Measurements from ENCODE around the gene PTCH2. TPM values are rescaled to one million over a fixed set of nuclear protein-coding genes. Genes with fewer than 3 reads are reported as not detected.

Gene PTCH2
- total RNA-seq, 1 donor from 2014 or later, result 0.51 TPM

DNA sequence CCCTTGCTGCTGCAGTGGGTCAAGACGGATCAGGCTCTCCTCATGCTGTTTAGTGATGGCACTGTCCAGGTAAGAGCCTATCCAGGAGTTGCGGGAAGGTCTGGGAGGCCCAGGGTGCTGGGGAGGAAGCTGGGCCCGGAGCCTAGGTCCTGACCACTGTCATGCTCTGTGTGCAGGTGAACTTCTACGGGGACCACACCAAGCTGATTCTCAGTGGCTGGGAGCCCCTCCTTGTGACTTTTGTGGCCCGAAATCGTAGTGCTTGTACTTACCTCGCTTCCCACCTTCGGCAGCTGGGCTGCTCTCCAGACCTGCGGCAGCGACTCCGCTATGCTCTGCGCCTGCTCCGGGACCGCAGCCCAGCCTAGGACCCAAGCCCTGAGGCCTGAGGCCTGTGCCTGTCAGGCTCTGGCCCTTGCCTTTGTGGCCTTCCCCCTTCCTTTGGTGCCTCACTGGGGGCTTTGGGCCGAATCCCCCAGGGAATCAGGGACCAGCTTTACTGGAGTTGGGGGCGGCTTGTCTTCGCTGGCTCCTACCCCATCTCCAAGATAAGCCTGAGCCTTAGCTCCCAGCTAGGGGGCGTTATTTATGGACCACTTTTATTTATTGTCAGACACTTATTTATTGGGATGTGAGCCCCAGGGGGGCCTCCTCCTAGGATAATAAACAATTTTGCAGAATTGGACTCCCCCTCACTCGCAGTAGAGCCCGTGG, 37.6 kb downstream of the PTCH2 start:
- H3K4me3 Mint-ChIP-seq (ENCODE audit: unreplicated experiment), result peak overlapping the region; percentile 69
- TF ChIP-seq, protein P1, sequence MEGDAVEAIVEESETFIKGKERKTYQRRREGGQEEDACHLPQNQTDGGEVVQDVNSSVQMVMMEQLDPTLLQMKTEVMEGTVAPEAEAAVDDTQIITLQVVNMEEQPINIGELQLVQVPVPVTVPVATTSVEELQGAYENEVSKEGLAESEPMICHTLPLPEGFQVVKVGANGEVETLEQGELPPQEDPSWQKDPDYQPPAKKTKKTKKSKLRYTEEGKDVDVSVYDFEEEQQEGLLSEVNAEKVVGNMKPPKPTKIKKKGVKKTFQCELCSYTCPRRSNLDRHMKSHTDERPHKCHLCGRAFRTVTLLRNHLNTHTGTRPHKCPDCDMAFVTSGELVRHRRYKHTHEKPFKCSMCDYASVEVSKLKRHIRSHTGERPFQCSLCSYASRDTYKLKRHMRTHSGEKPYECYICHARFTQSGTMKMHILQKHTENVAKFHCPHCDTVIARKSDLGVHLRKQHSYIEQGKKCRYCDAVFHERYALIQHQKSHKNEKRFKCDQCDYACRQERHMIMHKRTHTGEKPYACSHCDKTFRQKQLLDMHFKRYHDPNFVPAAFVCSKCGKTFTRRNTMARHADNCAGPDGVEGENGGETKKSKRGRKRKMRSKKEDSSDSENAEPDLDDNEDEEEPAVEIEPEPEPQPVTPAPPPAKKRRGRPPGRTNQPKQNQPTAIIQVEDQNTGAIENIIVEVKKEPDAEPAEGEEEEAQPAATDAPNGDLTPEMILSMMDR (IDR thresholded peaks at IDR 0.05; ENCODE audit: unreplicated experiment), result no peak
- H3K4me1 Mint-ChIP-seq (ENCODE audit: unreplicated experiment), result peaks cover 53% of the 10 kb centered on the region
- H3K9me3 Mint-ChIP-seq (ENCODE audit: unreplicated experiment), result no peaks in the 10 kb centered on the region
- peak overlapping the region; percentile 36 for H3K27ac Mint-ChIP-seq (ENCODE audit: unreplicated experiment)
- no peak for DNase-seq (ENCODE audit: low spot score)
- peaks cover 23% of the 10 kb centered on the region for H3K36me3 Mint-ChIP-seq (ENCODE audit: low read depth, unreplicated experiment)
- peaks cover 35% of the 10 kb centered on the region for H3K27me3 Mint-ChIP-seq (ENCODE audit: unreplicated experiment)

DNA sequence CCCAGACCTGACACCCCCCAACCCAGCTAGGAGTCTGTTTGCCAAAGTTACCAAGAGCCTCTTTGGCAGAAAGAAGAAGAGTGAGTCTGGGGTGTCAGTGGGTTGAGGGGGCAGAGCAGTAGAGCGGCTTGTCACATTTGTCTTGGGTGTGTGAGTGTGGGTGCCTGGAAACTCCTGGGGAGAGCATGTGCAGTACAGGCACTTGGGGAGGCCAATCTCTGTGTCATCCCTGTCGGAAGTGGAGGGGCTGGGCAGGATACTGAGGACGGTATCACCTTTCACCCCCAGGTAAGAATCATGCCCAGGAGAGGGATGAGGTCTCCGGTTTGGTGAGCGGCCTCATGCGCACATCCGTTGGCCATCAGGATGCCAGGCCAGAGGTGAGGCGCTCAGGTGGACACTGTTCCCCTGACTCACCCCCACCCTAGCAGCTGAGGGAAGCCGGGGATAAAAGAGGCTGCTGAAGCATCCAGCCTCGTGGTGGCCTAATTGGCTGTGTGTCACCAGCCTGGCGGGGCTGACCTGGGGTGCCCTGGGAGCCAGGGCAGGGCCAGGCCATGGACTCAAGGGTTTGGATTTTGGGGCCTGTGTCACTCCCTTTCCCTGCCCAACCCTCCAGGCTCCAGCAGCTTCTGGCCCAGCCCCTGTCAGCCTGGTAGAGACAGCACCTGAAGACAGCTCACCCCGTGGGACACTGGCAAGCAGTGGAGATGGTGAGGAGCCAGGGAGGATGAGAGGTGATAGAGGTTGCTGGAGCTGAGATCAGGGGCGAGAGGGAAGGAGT, 39.5 kb downstream of the PTCH2 start:
- Mint-ChIP-seq H3K36me3 (ENCODE audit: low read depth, unreplicated experiment) (peaks cover 23% of the 10 kb centered on the region), H3K27ac (ENCODE audit: unreplicated experiment) (no peak overlapping the region), H3K4me1 (ENCODE audit: unreplicated experiment) (peaks cover 42% of the 10 kb centered on the region), H3K27me3 (ENCODE audit: unreplicated experiment) (peaks cover 25% of the 10 kb centered on the region), H3K4me3 (ENCODE audit: unreplicated experiment) (peak overlapping the region; percentile 43), H3K9me3 (ENCODE audit: unreplicated experiment) (no peaks in the 10 kb centered on the region)
- DNase-seq (ENCODE audit: low spot score), result no peak
- TF ChIP-seq, protein P1 (IDR thresholded peaks at IDR 0.05; ENCODE audit: unreplicated experiment), result no peak

DNA sequence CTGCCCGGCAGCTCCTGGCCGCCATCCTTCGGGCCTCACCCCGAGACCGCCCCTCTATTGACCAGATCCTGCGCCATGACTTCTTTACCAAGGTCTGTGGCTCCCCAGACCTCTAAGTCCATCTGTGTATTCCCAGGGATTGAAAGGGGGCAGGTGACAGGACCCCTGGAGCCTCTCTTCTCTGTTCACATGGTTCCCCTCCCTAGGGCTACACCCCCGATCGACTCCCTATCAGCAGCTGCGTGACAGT, 40.1 kb downstream of the PTCH2 start:
- Mint-ChIP-seq H3K27ac (ENCODE audit: unreplicated experiment) (no peak overlapping the region), H3K36me3 (ENCODE audit: low read depth, unreplicated experiment) (peaks cover 23% of the 10 kb centered on the region), H3K4me1 (ENCODE audit: unreplicated experiment) (peaks cover 37% of the 10 kb centered on the region), H3K9me3 (ENCODE audit: unreplicated experiment) (no peaks in the 10 kb centered on the region), H3K4me3 (ENCODE audit: unreplicated experiment) (peak overlapping the region; percentile 43), H3K27me3 (ENCODE audit: unreplicated experiment) (peaks cover 23% of the 10 kb centered on the region)
- TF ChIP-seq, protein P1 (IDR thresholded peaks at IDR 0.05; ENCODE audit: unreplicated experiment), result no peak
- no peak for DNase-seq (ENCODE audit: low spot score)

DNA sequence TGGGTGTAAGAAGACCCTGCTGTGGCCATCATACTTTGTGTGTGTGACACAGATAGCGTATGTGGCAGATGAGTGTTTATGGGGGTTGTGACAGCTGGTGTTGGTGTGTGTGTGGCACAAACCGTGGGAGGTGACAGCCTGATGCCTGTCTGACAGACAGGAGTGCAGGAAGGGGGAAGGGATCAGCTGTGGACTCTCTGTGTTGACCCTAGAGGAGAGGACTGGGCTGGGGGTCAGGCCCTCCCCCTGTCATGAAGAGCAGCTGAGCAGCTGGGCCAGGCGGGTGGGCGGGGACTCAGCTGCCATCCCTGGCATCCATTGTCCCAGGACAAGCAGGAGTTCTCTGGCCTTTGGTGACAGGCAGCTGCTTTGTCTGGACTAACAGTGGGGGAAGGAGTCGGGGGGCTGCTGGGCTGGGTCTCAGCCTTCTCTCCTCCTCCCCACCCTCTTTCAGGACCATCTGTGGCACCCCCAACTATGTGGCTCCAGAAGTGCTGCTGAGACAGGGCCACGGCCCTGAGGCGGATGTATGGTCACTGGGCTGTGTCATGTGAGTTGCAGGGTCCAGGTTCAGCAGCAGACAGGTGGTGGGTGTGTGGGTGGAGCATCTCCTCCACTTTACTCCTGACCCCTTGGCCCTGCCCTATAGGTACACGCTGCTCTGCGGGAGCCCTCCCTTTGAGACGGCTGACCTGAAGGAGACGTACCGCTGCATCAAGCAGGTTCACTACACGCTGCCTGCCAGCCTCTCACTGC, 40.6 kb downstream of the PTCH2 start:
- H3K9me3 Mint-ChIP-seq (ENCODE audit: unreplicated experiment), result no peaks in the 10 kb centered on the region
- H3K27me3 Mint-ChIP-seq (ENCODE audit: unreplicated experiment), result peaks cover 19% of the 10 kb centered on the region
- peak overlapping the region; percentile 45 for H3K27ac Mint-ChIP-seq (ENCODE audit: unreplicated experiment)
- H3K4me3 Mint-ChIP-seq (ENCODE audit: unreplicated experiment), result peak overlapping the region; percentile 65
- no peak for DNase-seq (ENCODE audit: low spot score)
- peaks cover 23% of the 10 kb centered on the region for H3K36me3 Mint-ChIP-seq (ENCODE audit: low read depth, unreplicated experiment)
- TF ChIP-seq, protein P1 (IDR thresholded peaks at IDR 0.05; ENCODE audit: unreplicated experiment), result no peak
- peaks cover 32% of the 10 kb centered on the region for H3K4me1 Mint-ChIP-seq (ENCODE audit: unreplicated experiment)

Measured in endothelial cell (in vitro differentiated cells).